GM12878 (cell line): ENCODE results near the gene FBXO4.

Source experiments
- CTCF ChIP-seq, 3 experiments: IDR thresholded peaks in 2 of 3; conservative IDR thresholded peaks in 1 of 3; 2 replicates each; pipeline ENCODE4 v1.5.1; 2011; ENCODE audit warnings: low read depth in 3 of 3, low read length in 3 of 3, mild to moderate bottlenecking in 3 of 3, control low read depth in 2 of 3, moderate library complexity in 2 of 3, inconsistent platforms in 1 of 3, mixed read lengths in 1 of 3; ENCODE audit not compliant: control insufficient read depth in 2 of 3, insufficient read depth in 1 of 3; ENCODE audit errors: extremely low read depth in 1 of 3
- MAX ChIP-seq: IDR thresholded peaks from 2 replicates; pipeline ENCODE4 v1.6.1; 2012; ENCODE audit warnings: low read depth, low read length, improper control_type of control experiment
- NFIC ChIP-seq: IDR thresholded peaks from 2 replicates; pipeline ENCODE4 v1.6.1; 2012; ENCODE audit warnings: low read depth, mild to moderate bottlenecking, inconsistent platforms, low read length, moderate library complexity
- POLR2AphosphoS5 ChIP-seq: IDR thresholded peaks from 2 replicates; pipeline ENCODE4 v1.6.1; 2011; ENCODE audit warnings: mild to moderate bottlenecking, low read length, inconsistent platforms
- SIN3A ChIP-seq: IDR thresholded peaks from 2 replicates; pipeline ENCODE4 v1.6.1; 2012; ENCODE audit warnings: low read depth, low read length, improper control_type of control experiment
- SP1 ChIP-seq: IDR thresholded peaks from one replicate; pipeline ENCODE4 v1.6.1; 2011; ENCODE audit warnings: low read depth, low read length

GRCh38 chr5:41968153-41968723 is 43.2 kb downstream of the FBXO4 start:
- TF ChIP-seq POLR2AphosphoS5 (no peak), SIN3A (no peak), CTCF (IDR thresholded peaks at IDR 0.05 in 2 of 3, conservative IDR thresholded peaks at IDR 0.05 in 1 of 3; ENCODE audit: control insufficient read depth in 2 of 3, extremely low read depth in 1 of 3, insufficient read depth in 1 of 3, low read depth in 3 of 3, low read length in 3 of 3) (0 out of 6 replicates have a peak, but pooled peaks of 1 of the 3 experiments have one; percentile 9), NFIC (no peak), MAX (no peak), SP1 (no peak)
